KMS-11 (cell line): ENCODE results near the gene CCRL2.
A peak's percentile ranks its signal among the peaks of the same experiment; 100 is the strongest.
"Not testable (repeated sequence)": the region's sequence is repeated elsewhere in the genome, so short reads cannot be mapped to it uniquely, and the experiment has no call there.

Source experiments
- H2AFZ ChIP-seq: fragments of 200-600 bp; sonication (generic); 2 replicates; pipeline ENCODE4 v1.6.1; 2016; ENCODE audit warnings: antibody characterized with exemption, mixed run types, low read depth
- H3K27ac ChIP-seq: fragments of 200-600 bp; sonication (generic); 2 replicates; pipeline ENCODE4 v1.6.1; 2016; ENCODE audit warnings: mild to moderate bottlenecking, mixed run types
- H3K27me3 ChIP-seq: fragments of 200-600 bp; sonication (generic); 2 replicates; pipeline ENCODE4 v1.6.1; 2017; ENCODE audit warnings: mild to moderate bottlenecking, low read depth, mixed run types, moderate library complexity; ENCODE audit not compliant: insufficient read depth
- H3K36me3 ChIP-seq: fragments of 200-600 bp; sonication (generic); 2 replicates; pipeline ENCODE4 v1.6.1; 2017; ENCODE audit warnings: mild to moderate bottlenecking, mixed run types; ENCODE audit not compliant: insufficient read depth
- H3K4me1 ChIP-seq: fragments of 200-600 bp; sonication (generic); 2 replicates; pipeline ENCODE4 v1.6.1; 2016; ENCODE audit warnings: mild to moderate bottlenecking, low read depth, mixed run types; ENCODE audit not compliant: poor library complexity, severe bottlenecking
- H3K4me2 ChIP-seq: fragments of 200-600 bp; sonication (generic); 2 replicates; pipeline ENCODE4 v1.7.0; 2016; ENCODE audit warnings: mild to moderate bottlenecking, mixed run types
- H3K4me3 ChIP-seq: fragments of 200-600 bp; sonication (generic); IDR thresholded peaks from 2 replicates; pipeline ENCODE4 v1.6.1; 2017; ENCODE audit warnings: low read depth, low read length, mixed read lengths; ENCODE audit not compliant: insufficient read depth
- H3K79me2 ChIP-seq: fragments of 200-600 bp; sonication (generic); 2 replicates; pipeline ENCODE4 v1.6.1; 2016; ENCODE audit warnings: low read depth, mixed run types; ENCODE audit not compliant: insufficient read depth
- H3K9ac ChIP-seq: fragments of 200-600 bp; sonication (generic); 2 replicates; pipeline ENCODE4 v1.6.1; 2016; ENCODE audit warnings: mild to moderate bottlenecking, mixed run types
- H4K20me1 ChIP-seq: fragments of 200-600 bp; sonication (generic); 2 replicates; pipeline ENCODE4 v1.6.1; 2016; ENCODE audit warnings: mild to moderate bottlenecking, mixed run types; ENCODE audit not compliant: insufficient read depth
- CTCF ChIP-seq: fragments of 200-600 bp; sonication (generic); conservative IDR thresholded peaks from 2 replicates; pipeline ENCODE4 v1.6.1; 2017; ENCODE audit warnings: low read depth, mild to moderate bottlenecking, antibody characterized with exemption, low read length, moderate library complexity, mixed read lengths

Gene CCRL2

GRCh38 chr3:46383211-46383950, 23.7 kb upstream of the CCRL2 start:
- no peaks in the 10 kb centered on the region for H3K27me3 ChIP-seq
- H2AFZ ChIP-seq = no peak overlapping the region
- peaks cover 27% of the 10 kb centered on the region for H3K4me1 ChIP-seq
- H3K4me2 ChIP-seq = 0 out of 2 replicates have a peak overlapping the region, but pooled peaks have one; percentile 10
- H3K9ac ChIP-seq = no peak overlapping the region
- H3K4me3 ChIP-seq = no peak overlapping the region
- H4K20me1 ChIP-seq = no peaks in the 10 kb centered on the region
- no peak overlapping the region for H3K27ac ChIP-seq
- no peak for TF ChIP-seq CTCF
- H3K79me2 ChIP-seq = no peaks in the 10 kb centered on the region
- H3K36me3 ChIP-seq = no peaks in the 10 kb centered on the region

GRCh38 chr3:46383951-46384330, 23.1 kb upstream of the CCRL2 start:
- H3K79me2 ChIP-seq = no peaks in the 10 kb centered on the region
- no peaks in the 10 kb centered on the region for H3K36me3 ChIP-seq
- H3K27me3 ChIP-seq = no peaks in the 10 kb centered on the region
- H4K20me1 ChIP-seq = no peaks in the 10 kb centered on the region
- peaks cover 23% of the 10 kb centered on the region for H3K4me1 ChIP-seq
- H3K27ac ChIP-seq = no peak overlapping the region
- no peak overlapping the region for H2AFZ ChIP-seq
- H3K4me2 ChIP-seq = 0 out of 2 replicates have a peak overlapping the region, but pooled peaks have one; percentile 10
- H3K4me3 ChIP-seq = no peak overlapping the region
- no peak overlapping the region for H3K9ac ChIP-seq
- no peak for TF ChIP-seq CTCF

GRCh38 chr3:46386205-46386604, 20.9 kb upstream of the CCRL2 start:
- H3K27ac ChIP-seq = no peak overlapping the region
- no peak overlapping the region for H3K4me2 ChIP-seq

DNA sequence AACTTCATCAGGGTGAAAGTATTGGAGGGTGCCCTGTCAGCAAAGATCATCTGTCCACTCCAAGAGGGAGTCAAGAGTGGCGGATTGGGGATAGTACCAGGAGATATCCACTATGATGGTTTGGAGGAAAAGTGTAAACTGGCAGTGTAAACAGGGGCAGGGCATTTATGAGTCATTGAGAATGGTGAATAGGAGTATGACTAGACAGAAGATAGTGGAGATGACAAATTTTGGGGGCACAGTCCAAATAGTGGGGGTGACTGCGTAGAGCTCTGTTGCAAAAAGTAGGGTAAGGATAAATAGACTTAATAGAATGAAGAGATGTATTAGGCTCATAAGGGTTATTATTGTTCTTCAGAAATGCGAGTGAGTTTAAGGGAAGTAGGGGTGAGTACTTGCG, 18.2 kb upstream of the CCRL2 start:
- not testable (repeated sequence) for H3K27ac ChIP-seq, H3K27me3 ChIP-seq, H3K36me3 ChIP-seq, H3K4me3 ChIP-seq, H3K4me2 ChIP-seq, H3K79me2 ChIP-seq, H2AFZ ChIP-seq, H4K20me1 ChIP-seq, H3K9ac ChIP-seq
- peaks cover 12% of the 10 kb centered on the region for H3K4me1 ChIP-seq

More at GRCh38 chr3:46386205-46386604, 20.9 kb upstream of the CCRL2 start:
- Histone ChIP-seq H2AFZ (no peak overlapping the region), H3K79me2 (no peaks in the 10 kb centered on the region), H3K9ac (no peak overlapping the region), H3K27me3 (no peaks in the 10 kb centered on the region), H4K20me1 (no peaks in the 10 kb centered on the region), H3K4me3 (no peak overlapping the region), H3K4me1 (peaks cover 10% of the 10 kb centered on the region), H3K36me3 (no peaks in the 10 kb centered on the region)
- TF ChIP-seq CTCF = no peak

GRCh38 chr3:46389306-46389705, 17.8 kb upstream of the CCRL2 start:
- no peak for TF ChIP-seq CTCF
- Histone ChIP-seq H3K9ac (no peak overlapping the region), H2AFZ (no peak overlapping the region), H3K36me3 (no peaks in the 10 kb centered on the region), H3K4me1 (peaks cover 15% of the 10 kb centered on the region), H3K4me3 (no peak overlapping the region), H3K27ac (no peak overlapping the region), H3K4me2 (no peak overlapping the region), H3K79me2 (no peaks in the 10 kb centered on the region), H3K27me3 (no peaks in the 10 kb centered on the region), H4K20me1 (no peaks in the 10 kb centered on the region)

DNA sequence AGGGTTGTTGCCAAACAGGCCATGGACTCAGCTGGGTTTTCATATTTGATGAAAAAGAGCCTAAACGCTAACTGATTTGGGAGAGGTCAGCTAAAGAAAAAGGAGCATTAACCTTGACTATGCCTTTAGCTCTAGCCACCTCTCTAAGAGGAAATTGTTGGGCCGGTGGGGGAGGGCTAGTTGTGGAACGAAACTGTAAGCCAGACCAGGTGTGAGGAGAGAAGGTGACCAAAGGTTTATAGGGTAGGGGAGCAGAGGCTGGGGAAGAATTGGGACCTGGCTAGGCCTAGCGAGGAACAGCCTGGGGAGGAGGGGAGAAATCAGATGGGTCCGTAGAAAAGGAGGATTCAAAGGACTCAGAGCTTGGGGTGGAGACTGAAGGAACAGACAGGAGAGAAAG, 15.5 kb upstream of the CCRL2 start:
- H3K27me3 ChIP-seq, H3K4me2 ChIP-seq, H2AFZ ChIP-seq, H3K4me3 ChIP-seq, H4K20me1 ChIP-seq, H3K27ac ChIP-seq, H3K36me3 ChIP-seq, H3K79me2 ChIP-seq, H3K9ac ChIP-seq: not testable (repeated sequence)
- peaks cover 15% of the 10 kb centered on the region for H3K4me1 ChIP-seq
